GM20431 (cell line): Measurements from ENCODE around the gene LIMS1.
"Not testable (repeated sequence)": the region's sequence is repeated elsewhere in the genome, so short reads cannot be mapped to it uniquely, and the experiment has no call there.

Source experiments
- in situ Hi-C: fragments of 300-500 bp; cut with MseI, MboI; formaldehyde crosslinking; loops from one replicate; pipeline ENCODE4 v1.15.0; 2020; ENCODE audit warnings: low sequenced_read_pairs; ENCODE audit not compliant: unreplicated experiment

LIMS1 gene

GRCh38 chr2:108548208-108549003, 14.1 kb downstream of the LIMS1 start:
- in situ Hi-C loops = no loop called here

- in situ Hi-C loops = no loop called here
Observed at GRCh38 chr2:108552566-108552965, 18.3 kb downstream of the LIMS1 start.

GRCh38 chr2:108553209-108553919, 19.1 kb downstream of the LIMS1 start:
- in situ Hi-C loops = no loop called here

- in situ Hi-C loops = no loop called here
Observed at GRCh38 chr2:108554528-108554927, 20.3 kb downstream of the LIMS1 start.

- in situ Hi-C loops = no loop called here
Observed at GRCh38 chr2:108555572-108555971, 21.3 kb downstream of the LIMS1 start.

- in situ Hi-C loops = not testable (repeated sequence)
Observed at GRCh38 chr2:108556581-108556980, 22.3 kb downstream of the LIMS1 start.

- in situ Hi-C loops = no loop called here
Observed at GRCh38 chr2:108560241-108560811, 26.1 kb downstream of the LIMS1 start.

GRCh38 chr2:108560895-108561530, 26.7 kb downstream of the LIMS1 start:
- in situ Hi-C loops = no loop called here

GRCh38 chr2:108562274-108562673, 28.0 kb downstream of the LIMS1 start:
- in situ Hi-C loops = no loop called here

- in situ Hi-C loops = no loop called here
Observed at GRCh38 chr2:108564510-108564909, 30.2 kb downstream of the LIMS1 start.

GRCh38 chr2:108565778-108566375, 31.6 kb downstream of the LIMS1 start:
- in situ Hi-C loops = no loop called here

GRCh38 chr2:108570416-108570815, 36.1 kb downstream of the LIMS1 start:
- in situ Hi-C loops = no loop called here

GRCh38 chr2:108571286-108571685, 37.0 kb downstream of the LIMS1 start:
- in situ Hi-C loops = no loop called here

- in situ Hi-C loops = no loop called here
Observed at GRCh38 chr2:108573061-108573460, 38.8 kb downstream of the LIMS1 start.

- in situ Hi-C loops = no loop called here
Observed at GRCh38 chr2:108574332-108574731, 40.1 kb downstream of the LIMS1 start.

- in situ Hi-C loops = no loop called here
Observed at GRCh38 chr2:108575132-108575966, 41.1 kb downstream of the LIMS1 start.

GRCh38 chr2:108577099-108577498, 42.8 kb downstream of the LIMS1 start:
- in situ Hi-C loops = no loop called here

- in situ Hi-C loops = no loop called here
Observed at GRCh38 chr2:108579623-108580022, 45.4 kb downstream of the LIMS1 start.

- in situ Hi-C loops = no loop called here
Observed at GRCh38 chr2:108580050-108580449, 45.8 kb downstream of the LIMS1 start.
